Uterus (tissue), 4 donors: ENCODE data around the gene PGF. TPM values are rescaled to one million over a fixed set of nuclear protein-coding genes. Genes with fewer than 3 reads are reported as not detected.

Experiments used
- DNase-seq, 2 donors: peaks; one replicate each; pipeline ENCODE4 v3.0.0-alpha.2; 2019 to 2020
- H3K27ac ChIP-seq, 2 donors: fragments of 200-600 bp; sonication (generic); 1 replicate in 1 of 2; 2 replicates in 1 of 2; pipeline ENCODE4 v1.5.1; 2016 to 2018
- H3K27me3 ChIP-seq, 2 donors: fragments of 200-600 bp; sonication (generic); one replicate each; pipeline ENCODE4 v1.5.1; 2018 to 2019; ENCODE audit warnings: control low read depth in 1 of 2
- H3K36me3 ChIP-seq, 2 donors: fragments of 200-600 bp; sonication (generic); one replicate each; pipeline ENCODE4 v1.5.1; 2019; ENCODE audit warnings: control low read depth in 1 of 2
- H3K4me1 ChIP-seq, 2 donors: fragments of 200-600 bp; sonication (generic); one replicate each; pipeline ENCODE4 v1.5.1; 2018 to 2019; ENCODE audit warnings: control low read depth in 1 of 2
- H3K4me3 ChIP-seq, 2 donors: fragments of 200-600 bp; sonication (generic); 1 replicate in 1 of 2; 2 replicates in 1 of 2; pipeline ENCODE4 v1.5.1; 2018 to 2019; ENCODE audit warnings: mild to moderate bottlenecking in 1 of 2
- H3K9me3 ChIP-seq, 2 donors: fragments of 200-600 bp; sonication (generic); one replicate each; pipeline ENCODE4 v1.5.1; 2019; ENCODE audit warnings: control low read depth in 1 of 2
- POLR2A ChIP-seq, 2 donors: fragments of 450-650 bp; IDR thresholded peaks; one replicate each; pipeline ENCODE4 v1.6.1; 2016; ENCODE audit warnings: antibody characterized with exemption in 2 of 2, mild to moderate bottlenecking in 1 of 2, moderate library complexity in 1 of 2
- intact Hi-C: fragments of 100-400 bp; cut with DNase I; formaldehyde crosslinking; loops from one replicate; pipeline ENCODE4 v1.15.1; 2023; ENCODE audit warnings: low total_unique reads
- total RNA-seq, 4 donors: library from RNA; depleted of rRNA in 3 of 4; stranded (reverse); fragments of >200 nt in 3 of 4; gene quantifications; one replicate each; pipeline versions ENCODE4 v1.1.0 to v1.2.4, GENCODE V29; 2014 to 2023
- TF ChIP-seq, protein P1 (sequence below), 4 experiments: fragments of 200-600 bp in 2 of 4; fragments of 450-650 bp in 2 of 4; sonication (generic) in 2 of 4; IDR thresholded peaks; one replicate each; pipeline ENCODE4 v1.5.1; 2016 to 2019; ENCODE audit warnings: antibody characterized with exemption in 4 of 4, mild to moderate bottlenecking in 2 of 4, moderate library complexity in 1 of 4
- donor health status: DM: yes; HTN: yes; CAD: no.

Gene PGF
- total RNA-seq, 4 donors from 2014 or later, result 2.7 to 32.4 (median 15.4) TPM

DNA sequence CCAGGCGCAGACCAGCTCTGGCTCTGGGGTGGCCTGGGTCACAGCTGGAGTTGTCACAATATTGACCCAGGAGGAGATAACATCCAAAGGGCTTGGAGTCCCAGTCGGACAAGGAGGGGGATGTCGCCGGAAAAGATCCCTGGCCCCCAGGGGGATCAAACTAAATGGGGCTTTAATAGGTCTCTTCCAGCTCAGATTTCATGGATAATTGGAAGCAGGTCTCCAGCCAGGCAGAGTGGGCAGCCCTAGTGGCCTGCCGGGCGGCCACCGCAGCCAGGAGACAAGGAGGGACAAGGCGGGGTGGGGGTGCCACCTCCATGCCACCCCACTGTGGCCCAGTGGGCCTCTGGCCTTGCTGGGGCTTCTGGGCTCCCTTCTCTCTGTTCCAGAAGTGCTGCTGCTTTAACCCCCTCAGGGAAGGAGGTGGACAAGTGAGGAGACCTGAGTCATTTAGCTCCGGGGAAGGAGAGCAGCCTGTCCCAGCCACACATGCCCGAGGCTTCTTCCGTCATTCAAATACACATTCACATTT is 23.1 kb upstream of the PGF start:
- Histone ChIP-seq H3K36me3 (no peaks in the 10 kb centered on the region), H3K4me1 (peaks cover 0 to 4% of the 10 kb centered on the region in 2 donors), H3K27me3 (no peaks in the 10 kb centered on the region), H3K4me3 (no peak overlapping the region), H3K27ac (no peak overlapping the region), H3K9me3 (no peaks in the 10 kb centered on the region)
- no peak for DNase-seq
- no peak for TF ChIP-seq POLR2A (IDR thresholded peaks at IDR 0.05)
- TF ChIP-seq, protein P1, sequence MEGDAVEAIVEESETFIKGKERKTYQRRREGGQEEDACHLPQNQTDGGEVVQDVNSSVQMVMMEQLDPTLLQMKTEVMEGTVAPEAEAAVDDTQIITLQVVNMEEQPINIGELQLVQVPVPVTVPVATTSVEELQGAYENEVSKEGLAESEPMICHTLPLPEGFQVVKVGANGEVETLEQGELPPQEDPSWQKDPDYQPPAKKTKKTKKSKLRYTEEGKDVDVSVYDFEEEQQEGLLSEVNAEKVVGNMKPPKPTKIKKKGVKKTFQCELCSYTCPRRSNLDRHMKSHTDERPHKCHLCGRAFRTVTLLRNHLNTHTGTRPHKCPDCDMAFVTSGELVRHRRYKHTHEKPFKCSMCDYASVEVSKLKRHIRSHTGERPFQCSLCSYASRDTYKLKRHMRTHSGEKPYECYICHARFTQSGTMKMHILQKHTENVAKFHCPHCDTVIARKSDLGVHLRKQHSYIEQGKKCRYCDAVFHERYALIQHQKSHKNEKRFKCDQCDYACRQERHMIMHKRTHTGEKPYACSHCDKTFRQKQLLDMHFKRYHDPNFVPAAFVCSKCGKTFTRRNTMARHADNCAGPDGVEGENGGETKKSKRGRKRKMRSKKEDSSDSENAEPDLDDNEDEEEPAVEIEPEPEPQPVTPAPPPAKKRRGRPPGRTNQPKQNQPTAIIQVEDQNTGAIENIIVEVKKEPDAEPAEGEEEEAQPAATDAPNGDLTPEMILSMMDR (IDR thresholded peaks at IDR 0.05), result no peak
- intact Hi-C loops, result no loop called here

DNA sequence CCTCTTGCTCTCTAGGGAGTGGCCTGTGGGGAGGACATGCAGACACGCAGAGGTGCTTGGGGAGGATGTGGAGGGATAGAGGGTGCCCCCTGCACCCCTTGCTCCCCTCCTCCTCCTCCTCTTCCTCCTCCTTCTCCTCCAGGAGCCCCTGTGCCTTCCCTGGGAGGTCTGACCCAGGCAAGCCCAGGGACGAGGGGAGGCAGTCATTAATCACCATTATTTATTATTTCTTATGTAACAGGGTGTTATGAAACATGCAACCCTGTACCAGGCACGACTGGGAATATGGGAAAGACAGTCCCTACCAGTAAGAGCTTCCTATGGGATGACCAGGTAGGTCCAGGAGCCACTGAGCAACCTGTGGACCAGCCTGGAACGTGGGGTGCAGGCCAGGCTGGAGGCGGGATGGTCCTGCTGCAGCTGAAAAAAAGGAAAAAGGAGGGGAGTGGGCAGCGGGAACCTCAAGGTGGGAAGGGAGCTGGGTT is 22.5 kb upstream of the PGF start:
- no peaks in the 10 kb centered on the region for H3K9me3 ChIP-seq
- H3K4me1 ChIP-seq, result peaks cover 0 to 4% of the 10 kb centered on the region in 2 donors
- H3K4me3 ChIP-seq, result no peak overlapping the region
- no peaks in the 10 kb centered on the region for H3K36me3 ChIP-seq
- intact Hi-C loops, result no loop called here
- DNase-seq, result no peak
- H3K27me3 ChIP-seq, result no peaks in the 10 kb centered on the region
- H3K27ac ChIP-seq, result no peak overlapping the region
- TF ChIP-seq, protein P1 (IDR thresholded peaks at IDR 0.05), result no peak
- no peak for TF ChIP-seq POLR2A (IDR thresholded peaks at IDR 0.05)

DNA sequence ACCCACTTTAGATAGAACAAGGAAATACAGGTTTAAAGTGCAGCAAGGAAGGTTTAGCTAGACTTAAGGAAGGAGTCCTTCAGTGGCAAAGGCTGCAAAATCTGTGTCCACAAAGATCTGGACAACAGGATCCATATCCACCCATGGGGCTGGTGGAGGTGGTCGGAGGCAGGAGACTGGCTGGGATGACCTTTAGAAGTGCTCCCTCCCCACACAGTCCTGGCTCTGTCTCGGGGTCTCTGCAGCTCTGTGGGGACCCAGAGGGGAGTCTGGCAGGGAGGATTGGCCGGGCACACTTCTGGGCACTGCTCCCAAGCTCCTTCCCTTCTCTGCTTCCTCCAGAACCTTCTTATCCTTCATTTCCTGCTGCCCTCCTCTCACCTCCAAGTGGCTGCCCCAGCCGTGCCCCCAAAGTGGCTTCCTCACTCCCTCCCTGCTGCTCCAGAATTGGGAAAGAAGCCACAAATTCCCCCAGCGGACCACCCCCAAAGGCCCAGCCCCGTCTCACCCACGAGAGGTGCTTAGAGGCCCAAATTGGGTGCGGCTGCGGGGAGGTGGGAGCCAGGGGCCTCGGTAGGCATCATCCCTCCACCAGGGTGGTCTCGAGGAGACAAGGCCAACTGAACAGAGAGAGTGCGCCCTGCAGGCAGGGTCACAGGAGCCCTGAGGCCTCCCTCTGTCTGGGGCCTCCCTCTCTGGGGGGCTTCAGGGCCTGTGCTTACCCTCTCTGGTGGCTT is 21.9 kb upstream of the PGF start:
- no peaks in the 10 kb centered on the region for H3K9me3 ChIP-seq
- H3K36me3 ChIP-seq, result no peaks in the 10 kb centered on the region
- H3K4me1 ChIP-seq, result peaks cover 0 to 4% of the 10 kb centered on the region in 2 donors
- H3K27me3 ChIP-seq, result no peaks in the 10 kb centered on the region
- intact Hi-C loops, result no loop called here
- no peak for DNase-seq
- TF ChIP-seq, protein P1 (IDR thresholded peaks at IDR 0.05), result no peak
- no peak for TF ChIP-seq POLR2A (IDR thresholded peaks at IDR 0.05)
- H3K27ac ChIP-seq, result no peak overlapping the region
- H3K4me3 ChIP-seq, result no peak overlapping the region

DNA sequence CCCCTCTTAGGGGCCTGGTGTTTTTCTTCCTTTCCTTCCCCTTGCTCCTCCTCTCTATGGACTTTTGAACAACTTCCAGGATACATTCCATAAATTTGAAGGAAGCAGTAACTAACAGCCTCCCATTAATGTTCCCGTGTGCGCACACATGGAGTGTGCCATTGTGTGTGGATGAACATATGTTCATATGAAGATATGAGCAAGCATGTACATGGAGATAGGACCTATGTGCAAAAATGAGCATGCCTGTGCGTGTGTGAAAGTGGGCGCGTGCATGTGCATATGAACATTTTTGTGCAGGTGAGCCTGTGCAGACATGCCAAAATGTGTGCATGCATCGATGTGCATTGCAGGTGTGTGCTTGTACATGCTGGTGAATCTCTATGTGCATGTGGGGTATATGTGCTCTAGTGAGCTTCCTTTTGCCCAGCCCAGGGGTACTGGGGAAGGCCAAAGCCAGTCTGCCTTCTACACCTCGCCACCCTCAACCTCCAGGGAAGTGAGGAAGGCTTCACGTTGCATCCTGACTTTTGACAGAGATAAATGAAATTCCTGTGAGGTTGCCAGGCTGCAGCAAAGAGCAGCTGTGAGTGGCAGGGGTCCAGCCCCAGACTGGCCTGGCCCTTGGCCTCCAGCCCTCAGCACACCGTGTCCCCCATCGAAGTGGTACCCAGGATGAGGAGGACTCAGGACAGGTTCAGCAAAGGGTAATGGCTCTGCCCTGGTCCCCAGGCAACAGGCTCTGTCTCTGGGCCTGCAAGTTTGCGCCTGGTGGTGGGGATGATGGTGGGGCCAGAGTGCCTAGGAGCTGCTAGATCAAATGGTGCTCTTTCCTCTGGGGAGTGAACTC is 21.1 kb upstream of the PGF start:
- H3K4me3 ChIP-seq, result no peak overlapping the region
- H3K36me3 ChIP-seq, result no peaks in the 10 kb centered on the region
- DNase-seq, result no peak
- no peak for TF ChIP-seq POLR2A (IDR thresholded peaks at IDR 0.05)
- TF ChIP-seq, protein P1 (IDR thresholded peaks at IDR 0.05), result no peak
- peaks cover 0 to 4% of the 10 kb centered on the region in 2 donors for H3K4me1 ChIP-seq
- no peaks in the 10 kb centered on the region for H3K9me3 ChIP-seq
- intact Hi-C loops, result no loop called here
- no peak overlapping the region for H3K27ac ChIP-seq
- H3K27me3 ChIP-seq, result no peaks in the 10 kb centered on the region
